LNCaP clone FGC (cell line): Measurements from ENCODE around the gene DOCK9.

Experiments
- DNase-seq: peaks from one replicate; pipeline ENCODE4 v3.0.0-alpha.2; 2011; ENCODE audit warnings: low read depth
- H3K4me3 ChIP-seq: 2 replicates; pipeline ENCODE4 v1.5.1; 2011; ENCODE audit warnings: mild to moderate bottlenecking, low read depth, low read length, control low read depth
- TF ChIP-seq, protein P1 (sequence below): IDR thresholded peaks from 2 replicates; pipeline ENCODE4 v1.5.1; 2012; ENCODE audit warnings: mild to moderate bottlenecking; ENCODE audit not compliant: control insufficient read depth, insufficient read depth; ENCODE audit errors: extremely low read depth

The DOCK9 gene

DNA sequence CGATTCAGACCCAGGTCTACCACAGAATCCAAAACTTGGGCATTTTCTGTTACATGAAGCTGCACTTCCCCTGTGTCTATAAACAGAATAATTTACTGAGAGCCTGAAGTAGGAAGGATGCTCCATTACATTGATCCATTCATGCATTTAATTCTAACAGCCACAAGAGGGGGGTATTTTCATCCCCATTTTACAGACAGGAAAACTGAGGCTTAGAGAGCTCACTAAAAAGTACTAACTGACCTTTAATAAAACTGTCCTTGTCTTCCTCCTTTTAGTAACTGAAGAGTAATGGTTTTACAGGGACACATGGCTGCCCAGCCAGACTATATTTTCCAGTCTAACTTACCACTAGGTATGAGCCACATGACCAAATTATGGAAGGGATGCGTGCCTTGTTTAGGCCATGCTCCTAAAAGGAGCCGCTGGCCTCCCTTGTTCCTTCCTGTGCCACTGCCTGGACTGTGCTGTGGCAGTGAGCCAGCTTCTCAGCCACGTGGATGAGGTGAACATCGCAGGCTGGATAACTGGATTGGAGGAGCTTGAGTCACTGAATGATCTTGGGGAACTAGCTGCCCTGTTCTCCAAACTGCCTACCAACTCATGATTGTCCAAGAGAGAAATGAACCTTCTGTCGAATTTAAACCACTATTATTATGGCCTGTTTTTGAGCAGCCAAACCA, 108.3 kb downstream of the DOCK9 start:
- TF ChIP-seq, protein P1, sequence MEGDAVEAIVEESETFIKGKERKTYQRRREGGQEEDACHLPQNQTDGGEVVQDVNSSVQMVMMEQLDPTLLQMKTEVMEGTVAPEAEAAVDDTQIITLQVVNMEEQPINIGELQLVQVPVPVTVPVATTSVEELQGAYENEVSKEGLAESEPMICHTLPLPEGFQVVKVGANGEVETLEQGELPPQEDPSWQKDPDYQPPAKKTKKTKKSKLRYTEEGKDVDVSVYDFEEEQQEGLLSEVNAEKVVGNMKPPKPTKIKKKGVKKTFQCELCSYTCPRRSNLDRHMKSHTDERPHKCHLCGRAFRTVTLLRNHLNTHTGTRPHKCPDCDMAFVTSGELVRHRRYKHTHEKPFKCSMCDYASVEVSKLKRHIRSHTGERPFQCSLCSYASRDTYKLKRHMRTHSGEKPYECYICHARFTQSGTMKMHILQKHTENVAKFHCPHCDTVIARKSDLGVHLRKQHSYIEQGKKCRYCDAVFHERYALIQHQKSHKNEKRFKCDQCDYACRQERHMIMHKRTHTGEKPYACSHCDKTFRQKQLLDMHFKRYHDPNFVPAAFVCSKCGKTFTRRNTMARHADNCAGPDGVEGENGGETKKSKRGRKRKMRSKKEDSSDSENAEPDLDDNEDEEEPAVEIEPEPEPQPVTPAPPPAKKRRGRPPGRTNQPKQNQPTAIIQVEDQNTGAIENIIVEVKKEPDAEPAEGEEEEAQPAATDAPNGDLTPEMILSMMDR = peak; percentile 23; the same call in 1 of the 2 replicates

DNA sequence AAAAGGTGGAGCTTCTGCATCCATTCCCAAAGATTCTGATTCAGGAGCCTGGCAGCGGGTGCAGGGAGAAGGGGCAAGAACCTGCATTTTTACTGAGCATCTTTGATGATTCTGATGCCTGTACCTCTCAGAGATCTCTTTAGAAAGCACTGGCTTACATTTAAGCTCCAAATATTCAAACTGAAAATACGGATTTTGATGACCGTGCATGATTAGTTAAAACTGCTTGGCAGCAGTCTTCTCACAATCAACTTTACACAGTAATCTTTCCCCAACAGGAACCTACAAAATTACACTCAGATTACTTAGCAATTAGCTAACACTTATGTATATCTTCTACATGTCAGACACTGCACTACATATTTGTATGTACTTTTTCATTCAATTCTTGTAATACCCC, 108.9 kb downstream of the DOCK9 start:
- TF ChIP-seq, protein P1 = no peak
- no peak for DNase-seq
- no peak overlapping the region for H3K4me3 ChIP-seq

More for the DNA sequence above, 108.3 kb downstream of the DOCK9 start:
- no peak overlapping the region for H3K4me3 ChIP-seq
- DNase-seq = no peak

DNA sequence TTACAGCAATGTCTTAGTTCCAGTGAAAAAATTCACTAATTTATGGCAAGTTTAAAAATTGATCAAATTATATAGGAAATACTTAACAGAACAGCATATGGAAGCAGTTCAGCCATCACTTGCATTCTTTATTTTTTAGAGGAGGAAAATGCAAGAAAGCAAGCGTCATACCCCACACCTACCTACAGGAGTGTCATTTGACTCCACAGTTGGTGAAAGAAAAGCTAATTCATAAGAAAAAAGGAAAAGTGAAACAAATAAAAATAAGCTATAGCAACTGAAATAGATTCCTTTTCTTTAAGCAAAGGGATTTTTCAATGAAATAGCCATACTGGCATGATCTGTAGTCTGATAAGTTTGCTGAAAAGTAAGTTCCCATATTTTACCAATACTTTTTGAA, 111.0 kb downstream of the DOCK9 start:
- H3K4me3 ChIP-seq = no peak overlapping the region
- TF ChIP-seq, protein P1 = no peak
- DNase-seq = no peak

DNA sequence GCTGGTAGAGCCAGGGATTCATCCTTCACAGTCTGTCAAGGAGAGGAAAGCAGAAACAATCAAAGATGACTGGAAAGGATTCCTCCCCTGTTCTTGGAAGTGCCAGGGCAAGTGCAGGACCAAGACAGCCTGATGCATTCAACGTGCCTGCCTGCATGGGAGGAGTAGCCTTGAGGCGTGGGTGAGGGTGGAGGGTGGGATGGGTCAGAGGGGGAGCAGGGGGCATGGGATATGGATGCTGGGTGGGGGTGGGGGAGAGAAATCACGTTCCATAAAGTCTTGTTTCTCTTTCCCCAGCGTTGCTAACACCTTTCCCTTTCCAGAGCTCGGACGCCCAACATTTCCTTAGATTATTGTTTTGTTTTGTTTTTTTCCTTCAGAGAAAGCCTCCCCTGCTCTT, 117.4 kb downstream of the DOCK9 start:
- TF ChIP-seq, protein P1 = no peak
- H3K4me3 ChIP-seq = no peak overlapping the region
- DNase-seq = no peak

DNA sequence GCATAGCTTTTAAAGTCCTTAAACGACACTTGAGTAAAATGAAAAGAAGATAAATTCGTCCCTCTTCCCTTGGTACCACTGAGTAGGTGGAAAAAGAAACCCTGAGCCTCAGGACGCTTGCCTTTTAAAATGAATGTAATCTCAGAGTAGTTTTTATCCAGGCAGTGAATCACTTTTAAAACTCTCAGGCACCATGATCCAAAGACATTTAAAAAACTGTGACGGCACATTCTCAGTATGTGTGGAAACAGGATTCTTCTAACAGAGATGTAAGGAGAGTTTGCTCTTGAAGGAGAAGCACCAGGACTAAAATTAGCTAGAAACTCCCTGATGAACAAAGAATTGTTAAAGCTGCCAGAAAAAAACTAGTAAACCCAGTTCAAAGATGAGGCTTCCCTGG, 119.7 kb downstream of the DOCK9 start:
- no peak for DNase-seq
- no peak overlapping the region for H3K4me3 ChIP-seq
- TF ChIP-seq, protein P1 = no peak

DNA sequence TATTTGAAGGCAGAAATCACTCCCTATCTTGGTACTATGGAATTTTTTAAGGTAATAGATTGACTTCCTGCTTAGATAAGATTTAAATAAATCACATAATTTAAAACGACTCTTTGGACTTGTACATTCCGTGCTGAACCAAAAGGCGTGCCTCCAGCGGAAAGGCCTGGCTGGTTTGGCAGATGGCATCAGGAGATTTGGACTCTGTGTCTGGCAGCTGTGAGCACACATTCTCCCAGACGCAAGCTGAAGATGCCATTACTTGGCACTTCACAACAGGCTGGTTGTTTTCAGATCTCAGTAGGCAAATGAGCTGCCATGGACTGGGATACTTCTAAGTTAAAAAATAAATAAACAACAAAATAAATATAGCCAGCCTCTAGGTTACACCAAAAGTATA, 120.9 kb downstream of the DOCK9 start:
- TF ChIP-seq, protein P1 = no peak
- no peak overlapping the region for H3K4me3 ChIP-seq

DNA sequence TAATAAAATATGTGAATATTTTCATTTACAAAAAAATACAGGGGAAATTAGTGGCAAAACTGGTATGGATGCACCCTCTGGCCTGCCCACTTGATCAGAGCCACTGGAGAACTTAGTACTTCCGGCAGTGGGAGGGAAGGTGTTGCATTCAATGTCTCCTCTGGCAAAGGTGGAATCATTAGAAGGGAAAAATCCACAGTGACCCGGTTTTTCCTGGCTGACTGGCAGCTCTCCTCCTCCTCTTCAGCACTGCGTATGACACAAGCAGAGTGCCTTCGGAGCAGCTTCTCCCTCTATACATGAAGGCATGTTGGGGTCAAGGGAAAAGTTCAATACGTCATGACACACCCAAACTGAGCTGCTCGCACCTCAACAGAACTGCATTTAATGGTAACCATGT, 123.4 kb downstream of the DOCK9 start:
- DNase-seq = no peak
- TF ChIP-seq, protein P1 = no peak
- H3K4me3 ChIP-seq = no peak overlapping the region

More for the DNA sequence above, 120.9 kb downstream of the DOCK9 start:
- DNase-seq = no peak
